B cell (primary cell): ENCODE measurements around the gene CDYL2. TPM values are rescaled to one million over a fixed set of nuclear protein-coding genes. Genes with fewer than 3 reads are reported as not detected.

Experiments
- ATAC-seq: fragments of 200-7000 bp; cut with Tn5 transposase; one replicate; pipeline ENCODE4 v1.10.0; 2021; ENCODE audit warnings: low read depth, mild to moderate bottlenecking, moderate number of reproducible peaks, moderate library complexity
- CTCF ChIA-PET: fragments of 350-600 bp; sonication (Branson Sonifier 250); formaldehyde crosslinking; loops from one replicate; lab custom pipeline; 2021; ENCODE audit warnings: antibody characterized with exemption, inconsistent platforms; lab: Charles Lee
- POLR2A ChIA-PET: fragments of 350-600 bp; sonication (Branson Sonifier 250); formaldehyde crosslinking; loops from one replicate; lab custom pipeline; 2021; ENCODE audit warnings: antibody characterized with exemption; lab: Charles Lee
- DNase-seq: peaks from one replicate; pipeline ENCODE4 v3.0.0; 2013
- H2AFZ ChIP-seq: 2 replicates; pipeline ENCODE4 v1.6.1; 2012; ENCODE audit warnings: mild to moderate bottlenecking, low read depth, low read length; ENCODE audit not compliant: insufficient read depth, poor library complexity, severe bottlenecking
- H3K27ac ChIP-seq, 2 donors: 1 replicate in 1 of 2; 2 replicates in 1 of 2; pipeline ENCODE4 v1.5.1; 2012 to 2013; ENCODE audit warnings: low read length in 2 of 2, mild to moderate bottlenecking in 2 of 2, moderate library complexity in 1 of 2
- H3K27me3 ChIP-seq, 4 experiments: fragments of 200-600 bp in 1 of 4; sonication (generic) in 1 of 4; replicated peaks in 1 of 4; 1 replicate in 2 of 4; 2 replicates in 2 of 4; pipeline versions ENCODE4 v1.6.1 to v1.7.0; 2013 to 2016; ENCODE audit warnings: low read length in 3 of 4, mild to moderate bottlenecking in 2 of 4, mixed read lengths in 1 of 4, moderate library complexity in 1 of 4; ENCODE audit not compliant: insufficient read depth in 4 of 4, control insufficient read depth in 3 of 4; ENCODE audit errors: control extremely low read depth in 1 of 4
- H3K36me3 ChIP-seq, 2 experiments: replicated peaks in 1 of 2; 1 replicate in 1 of 2; 2 replicates in 1 of 2; pipeline versions ENCODE4 v1.6.1 to v1.7.1; 2013; ENCODE audit warnings: low read length in 1 of 2; ENCODE audit not compliant: insufficient read depth in 2 of 2, control insufficient read depth in 1 of 2; ENCODE audit errors: control extremely low read depth in 1 of 2, extremely low read depth in 1 of 2
- H3K4me1 ChIP-seq, 2 donors: fragments of 200-600 bp in 1 of 2; sonication (generic) in 1 of 2; 1 replicate in 1 of 2; 2 replicates in 1 of 2; pipeline versions ENCODE4 v1.5.1 to v1.6.1; 2013 to 2017; ENCODE audit warnings: low read length in 2 of 2; ENCODE audit not compliant: control insufficient read depth in 2 of 2, insufficient read depth in 2 of 2
- H3K4me2 ChIP-seq: replicated peaks from 2 replicates; pipeline ENCODE3; 2012; ENCODE audit warnings: mild to moderate bottlenecking, low read depth, low read length; ENCODE audit not compliant: poor library complexity, severe bottlenecking
- H3K4me3 ChIP-seq, 5 experiments: fragments of 200-600 bp in 1 of 5; sonication (generic) in 1 of 5; 1 replicate in 3 of 5; 2 replicates in 2 of 5; pipeline versions ENCODE4 v1.5.1 to v1.7.0; 2011 to 2016; ENCODE audit warnings: low read length in 4 of 5, mild to moderate bottlenecking in 4 of 5, low read depth in 2 of 5, control low read depth in 1 of 5, moderate library complexity in 1 of 5; ENCODE audit not compliant: insufficient read depth in 1 of 5; ENCODE audit errors: control extremely low read depth in 1 of 5, extremely low read depth in 1 of 5
- H3K79me2 ChIP-seq: fragments of 200-600 bp; sonication (generic); one replicate; pipeline ENCODE4 v1.6.0; 2016; ENCODE audit warnings: low read length; ENCODE audit not compliant: control insufficient read depth, insufficient read depth
- H3K9ac ChIP-seq: fragments of 200-600 bp; sonication (generic); 2 replicates; pipeline ENCODE4 v1.6.1; 2017; ENCODE audit warnings: mild to moderate bottlenecking, low read length, moderate library complexity
- H3K9me3 ChIP-seq, 3 donors: one replicate each; pipeline versions ENCODE4 v1.6.1 to v1.7.1; 2013; ENCODE audit warnings: low read length in 2 of 3; ENCODE audit not compliant: control insufficient read depth in 2 of 3, insufficient read depth in 1 of 3; ENCODE audit errors: control extremely low read depth in 1 of 3
- H4K20me1 ChIP-seq: 2 replicates; pipeline ENCODE4 v1.6.0; 2012; ENCODE audit warnings: mild to moderate bottlenecking, low read length; ENCODE audit not compliant: insufficient read depth, control insufficient read depth, poor library complexity, severe bottlenecking
- H3K27ac Mint-ChIP-seq: one replicate; pipeline ENCODE4 v1.8.0; 2021; ENCODE audit warnings: mixed read lengths
- H3K27me3 Mint-ChIP-seq: one replicate; pipeline ENCODE4 v1.8.0; 2021; ENCODE audit warnings: mixed read lengths
- H3K4me1 Mint-ChIP-seq: one replicate; pipeline ENCODE4 v1.8.0; 2021; ENCODE audit warnings: mixed read lengths
- H3K4me3 Mint-ChIP-seq: one replicate; pipeline ENCODE4 v1.8.0; 2021; ENCODE audit warnings: mixed read lengths
- H3K9me3 Mint-ChIP-seq: one replicate; pipeline ENCODE4 v1.8.0; 2022; ENCODE audit warnings: mixed read lengths; ENCODE audit not compliant: insufficient read depth
- EZH2 ChIP-seq: IDR thresholded peaks from 2 replicates; pipeline ENCODE4 v1.6.1; 2012; ENCODE audit warnings: borderline replicate concordance, low read depth, mild to moderate bottlenecking, moderate library complexity, low read length; ENCODE audit not compliant: insufficient read depth, poor library complexity, severe bottlenecking
- WGBS: methylation state at CpG from one replicate; pipeline ENCODE4 v1.1.5; 2013; ENCODE audit warnings: missing lambda C conversion rate; ENCODE audit not compliant: insufficient coverage; 5-methylcytosine and 5-hydroxymethylcytosine counted together
- intact Hi-C: fragments of 100-400 bp; cut with micrococcal nuclease; formaldehyde crosslinking; loops from one replicate; pipeline ENCODE4 v1.10.0; 2022
- polyA plus RNA-seq: library from polyadenylated mRNA; depleted of rRNA; stranded (reverse); fragments of >200 nt; gene quantifications from 2 replicates; pipeline ENCODE4 v1.2.3, GENCODE V29; 2012
- total RNA-seq, 2 donors: library from RNA; stranded (reverse); fragments of 120-200 nt in 1 of 2; gene quantifications; 1 replicate in 1 of 2; 2 replicates in 1 of 2; pipeline versions ENCODE4 v1.2.3 to v1.2.4, GENCODE V29; 2013 to 2022
- TF ChIP-seq, protein P1 (sequence below): fragments of 200-600 bp; IDR thresholded peaks from one replicate; pipeline ENCODE4 v1.8.0; 2022; ENCODE audit warnings: antibody characterized with exemption, mild to moderate bottlenecking

Gene CDYL2
- total and polyA plus RNA-seq, 2 donors (not counting 1 experiment from before 2014, with no cell fraction given) = 0.66 to 6.6 TPM

DNA sequence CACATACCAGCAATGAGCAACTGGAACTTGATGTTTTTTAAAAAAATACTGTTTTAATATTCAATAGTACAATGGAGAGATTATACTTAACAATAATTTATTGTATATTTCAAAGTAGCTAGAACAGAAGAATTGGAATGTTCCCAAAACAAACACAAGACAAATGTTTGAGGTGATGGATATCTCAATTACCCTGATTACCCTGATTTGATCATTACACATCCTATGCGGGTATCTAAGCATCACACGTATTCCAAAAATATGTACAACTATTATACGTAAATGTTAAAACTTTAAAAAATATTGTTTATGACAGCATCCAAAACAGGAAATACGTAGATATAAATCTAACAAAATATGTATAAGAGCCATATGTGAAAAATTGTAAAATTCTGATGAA, 166.8 kb downstream of the CDYL2 start:
- ChIA-PET CTCF (no interaction called here), POLR2A (no interaction called here)
- Histone ChIP-seq H3K79me2 (no peaks in the 10 kb centered on the region), H3K9me3 (peaks cover 0 to 8% (median 1%) of the 10 kb centered on the region in 3 donors), H3K4me2 (no peak overlapping the region), H3K27ac (no peak overlapping the region), H3K27me3 (no peaks in the 10 kb centered on the region), H3K4me3 (no peak overlapping the region), H3K36me3 (no peaks in the 10 kb centered on the region), H3K4me1 (no peaks in the 10 kb centered on the region), H4K20me1 (no peaks in the 10 kb centered on the region), H2AFZ (no peak overlapping the region), H3K9ac (no peak overlapping the region)
- ATAC-seq (no peak), DNase-seq (no peak)
- no peak for TF ChIP-seq EZH2
- TF ChIP-seq, protein P1, sequence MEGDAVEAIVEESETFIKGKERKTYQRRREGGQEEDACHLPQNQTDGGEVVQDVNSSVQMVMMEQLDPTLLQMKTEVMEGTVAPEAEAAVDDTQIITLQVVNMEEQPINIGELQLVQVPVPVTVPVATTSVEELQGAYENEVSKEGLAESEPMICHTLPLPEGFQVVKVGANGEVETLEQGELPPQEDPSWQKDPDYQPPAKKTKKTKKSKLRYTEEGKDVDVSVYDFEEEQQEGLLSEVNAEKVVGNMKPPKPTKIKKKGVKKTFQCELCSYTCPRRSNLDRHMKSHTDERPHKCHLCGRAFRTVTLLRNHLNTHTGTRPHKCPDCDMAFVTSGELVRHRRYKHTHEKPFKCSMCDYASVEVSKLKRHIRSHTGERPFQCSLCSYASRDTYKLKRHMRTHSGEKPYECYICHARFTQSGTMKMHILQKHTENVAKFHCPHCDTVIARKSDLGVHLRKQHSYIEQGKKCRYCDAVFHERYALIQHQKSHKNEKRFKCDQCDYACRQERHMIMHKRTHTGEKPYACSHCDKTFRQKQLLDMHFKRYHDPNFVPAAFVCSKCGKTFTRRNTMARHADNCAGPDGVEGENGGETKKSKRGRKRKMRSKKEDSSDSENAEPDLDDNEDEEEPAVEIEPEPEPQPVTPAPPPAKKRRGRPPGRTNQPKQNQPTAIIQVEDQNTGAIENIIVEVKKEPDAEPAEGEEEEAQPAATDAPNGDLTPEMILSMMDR = no peak
- Mint-ChIP-seq H3K4me1 (no peaks in the 10 kb centered on the region), H3K4me3 (no peak overlapping the region), H3K27me3 (no peaks in the 10 kb centered on the region), H3K9me3 (peaks cover 8% of the 10 kb centered on the region), H3K27ac (no peak overlapping the region)
- no CpG with 5 or more reads among the region's 4 CpGs for WGBS
- intact Hi-C loops = no loop called here

DNA sequence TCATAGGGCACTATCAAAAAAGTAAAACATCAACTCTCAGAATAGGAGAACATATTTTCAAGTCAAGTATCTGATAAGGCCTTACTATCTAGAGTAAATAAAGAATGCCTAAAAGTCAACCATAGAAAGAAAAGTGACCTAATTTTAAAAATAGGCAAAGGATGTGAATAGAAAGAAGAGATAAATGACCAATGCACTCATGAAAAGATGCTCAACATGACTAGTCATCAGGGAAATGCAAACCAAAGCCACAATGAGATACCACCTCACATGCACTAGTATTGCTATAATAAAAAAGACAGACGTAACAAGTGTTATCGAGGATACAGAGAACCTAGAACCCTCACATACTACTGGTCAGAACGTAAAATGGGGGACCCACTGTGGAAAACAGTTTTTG, 172.8 kb downstream of the CDYL2 start:
- H2AFZ ChIP-seq = no peak overlapping the region
- no peak overlapping the region for H3K4me2 ChIP-seq
- CTCF ChIA-PET = no interaction called here
- Mint-ChIP-seq H3K9me3 (peaks cover 14% of the 10 kb centered on the region), H3K27me3 (no peaks in the 10 kb centered on the region), H3K4me3 (no peak overlapping the region), H3K27ac (no peak overlapping the region), H3K4me1 (no peaks in the 10 kb centered on the region)
- H3K79me2 ChIP-seq = no peaks in the 10 kb centered on the region
- no peaks in the 10 kb centered on the region for H3K36me3 ChIP-seq
- DNase-seq = no peak
- H3K9ac ChIP-seq = no peak overlapping the region
- H3K9me3 ChIP-seq = peaks cover 0 to 10% (median 2%) of the 10 kb centered on the region in 3 donors
- H3K27me3 ChIP-seq = no peaks in the 10 kb centered on the region
- POLR2A ChIA-PET = no interaction called here
- TF ChIP-seq, protein P1 = no peak
- TF ChIP-seq EZH2 = no peak
- no peaks in the 10 kb centered on the region for H3K4me1 ChIP-seq
- WGBS = no CpG with 5 or more reads among the region's 3 CpGs
- H4K20me1 ChIP-seq = no peaks in the 10 kb centered on the region
- intact Hi-C loops = no loop called here
- H3K4me3 ChIP-seq = no peak overlapping the region
- H3K27ac ChIP-seq = no peak overlapping the region
- no peak for ATAC-seq
